HG02870 (cell line): ENCODE data around the gene TRIM16.
A peak's percentile ranks its signal among the peaks of the same experiment; 100 is the strongest.
"Not testable (repeated sequence)": the region's sequence is repeated elsewhere in the genome, so short reads cannot be mapped to it uniquely, and the experiment has no call there.

Source experiments
- ATAC-seq: cut with Tn5 transposase; IDR thresholded peaks from one replicate; pipeline ENCODE4 v1.9.1; 2021; ENCODE audit warnings: mild to moderate bottlenecking, moderate library complexity; ENCODE audit not compliant: unreplicated experiment

TRIM16 gene

GRCh38 chr17:15619331-15620058 is 64.6 kb downstream of the TRIM16 start, which contains the start of gene FBXW10B:
Gene FBXW10B (minus strand): TSS chr17:15619704. CDS start chr17:15619512, 192 bp downstream.
- not testable (repeated sequence) for ATAC-seq

DNA sequence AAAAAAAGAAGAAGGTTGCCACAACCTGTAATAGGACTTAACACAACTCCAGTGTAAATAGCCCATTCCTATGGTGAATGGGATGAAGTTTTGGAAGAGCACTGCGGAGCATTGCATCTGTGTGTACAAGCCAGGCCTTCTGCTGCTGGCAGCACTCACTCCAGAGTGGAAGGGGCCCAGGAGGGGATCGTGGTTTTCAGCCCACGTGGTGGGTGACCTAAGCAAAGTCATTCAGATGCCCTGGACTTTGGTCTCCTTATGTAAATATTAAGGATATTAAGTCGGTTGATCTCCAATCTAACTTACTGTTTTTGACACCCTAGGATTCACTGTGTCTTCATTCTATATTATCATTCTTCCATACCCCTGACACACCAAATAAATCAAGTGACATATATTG is 67.3 kb downstream of the TRIM16 start:
- not testable (repeated sequence) for ATAC-seq

DNA sequence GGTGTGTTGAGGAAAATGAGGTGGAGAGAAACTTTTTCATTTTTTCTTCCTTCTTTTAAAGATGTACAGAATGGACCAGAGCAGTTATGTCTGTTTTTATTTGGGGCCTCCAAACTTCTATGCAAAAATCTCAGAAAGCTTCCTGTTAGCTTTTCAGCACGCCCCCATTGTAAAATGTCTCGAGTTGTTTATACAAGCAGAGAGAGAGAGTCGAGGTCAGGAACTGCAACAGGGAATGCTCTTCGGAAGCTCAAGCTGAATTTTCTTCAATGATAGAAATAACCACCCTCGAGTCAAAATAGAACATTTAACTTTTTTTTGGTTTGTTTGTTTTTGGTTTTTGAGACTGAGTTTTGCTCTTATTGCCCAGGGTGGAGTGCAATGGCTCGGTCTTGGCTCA is 68.3 kb downstream of the TRIM16 start:
- not testable (repeated sequence) for ATAC-seq

DNA sequence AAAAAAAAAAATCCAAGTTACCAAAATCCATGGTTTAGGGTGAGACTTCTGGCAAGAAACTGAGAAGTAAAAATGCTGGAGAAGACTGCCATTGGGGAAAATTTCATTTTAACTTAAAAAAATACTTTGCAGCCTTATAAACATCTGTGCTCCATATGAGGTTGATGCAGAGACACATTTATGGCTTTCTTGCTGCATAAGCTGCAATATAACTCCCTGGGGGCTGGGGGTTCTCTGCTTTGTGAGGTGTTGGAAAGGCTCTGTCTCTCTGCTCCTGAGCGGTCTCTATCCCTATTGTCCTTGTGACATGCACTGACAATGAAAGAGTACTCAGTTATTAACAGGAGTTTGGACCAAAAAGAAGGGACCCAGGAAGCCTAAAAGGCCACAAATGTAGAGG is 71.0 kb downstream of the TRIM16 start:
- not testable (repeated sequence) for ATAC-seq

DNA sequence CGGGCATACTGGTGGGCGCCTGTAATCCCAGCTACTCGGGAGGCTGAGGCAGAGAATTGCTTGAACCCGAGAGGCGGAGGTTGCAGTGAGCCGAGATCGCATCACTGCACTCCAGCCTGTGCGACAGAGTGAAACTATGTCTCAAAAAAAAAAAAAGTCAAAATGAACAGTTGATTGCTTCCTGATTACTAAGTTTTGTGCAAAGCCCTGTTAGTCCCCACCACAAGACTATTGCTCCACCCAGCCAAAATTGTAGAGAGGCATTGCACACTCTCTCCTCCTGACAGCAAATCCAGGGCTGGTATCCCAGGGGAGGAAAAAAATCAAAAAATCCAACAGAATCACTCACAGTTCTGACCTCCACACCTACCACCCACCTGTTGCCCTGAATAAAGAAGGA is 91.2 kb downstream of the TRIM16 start:
- not testable (repeated sequence) for ATAC-seq

DNA sequence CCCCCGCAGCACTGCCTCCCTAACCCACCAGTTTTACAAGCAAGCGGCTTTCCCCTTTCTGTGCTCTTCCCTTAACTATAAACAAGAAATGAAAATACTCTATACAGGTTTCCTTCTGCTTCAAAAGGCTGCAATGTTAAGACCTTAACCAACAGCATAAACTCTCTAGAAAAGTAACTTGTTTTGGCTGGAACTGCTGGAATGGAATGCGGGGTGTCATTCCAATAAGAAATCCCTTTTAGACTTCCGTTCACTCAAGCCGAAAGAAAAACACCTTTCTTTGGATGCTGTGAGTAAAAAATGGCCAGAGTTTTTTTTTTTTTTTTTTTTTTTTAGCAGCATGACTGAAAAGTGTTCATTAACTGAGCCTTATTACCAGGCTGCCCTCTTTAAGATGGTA is 92.1 kb downstream of the TRIM16 start:
- not testable (repeated sequence) for ATAC-seq

DNA sequence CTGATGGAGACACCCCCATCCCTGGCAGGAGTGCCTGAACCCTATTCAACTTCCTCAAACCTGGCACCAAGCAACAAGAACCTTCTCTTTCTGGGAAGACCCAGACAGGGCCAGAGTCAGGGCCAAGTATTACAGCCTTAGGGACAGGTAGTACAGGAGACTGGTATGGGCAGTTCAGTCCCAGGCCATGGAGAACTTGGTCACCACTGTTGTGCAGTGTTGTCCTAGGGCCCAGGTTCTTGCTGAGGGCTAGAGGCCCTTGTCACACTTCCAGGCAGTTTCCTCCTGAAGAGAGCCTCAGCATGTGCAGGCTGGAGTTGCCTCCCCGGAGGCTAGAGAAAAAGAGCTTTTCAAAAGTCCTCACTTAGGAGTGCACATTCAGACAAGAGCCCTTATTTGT is 93.3 kb downstream of the TRIM16 start:
- ATAC-seq: not testable (repeated sequence)

DNA sequence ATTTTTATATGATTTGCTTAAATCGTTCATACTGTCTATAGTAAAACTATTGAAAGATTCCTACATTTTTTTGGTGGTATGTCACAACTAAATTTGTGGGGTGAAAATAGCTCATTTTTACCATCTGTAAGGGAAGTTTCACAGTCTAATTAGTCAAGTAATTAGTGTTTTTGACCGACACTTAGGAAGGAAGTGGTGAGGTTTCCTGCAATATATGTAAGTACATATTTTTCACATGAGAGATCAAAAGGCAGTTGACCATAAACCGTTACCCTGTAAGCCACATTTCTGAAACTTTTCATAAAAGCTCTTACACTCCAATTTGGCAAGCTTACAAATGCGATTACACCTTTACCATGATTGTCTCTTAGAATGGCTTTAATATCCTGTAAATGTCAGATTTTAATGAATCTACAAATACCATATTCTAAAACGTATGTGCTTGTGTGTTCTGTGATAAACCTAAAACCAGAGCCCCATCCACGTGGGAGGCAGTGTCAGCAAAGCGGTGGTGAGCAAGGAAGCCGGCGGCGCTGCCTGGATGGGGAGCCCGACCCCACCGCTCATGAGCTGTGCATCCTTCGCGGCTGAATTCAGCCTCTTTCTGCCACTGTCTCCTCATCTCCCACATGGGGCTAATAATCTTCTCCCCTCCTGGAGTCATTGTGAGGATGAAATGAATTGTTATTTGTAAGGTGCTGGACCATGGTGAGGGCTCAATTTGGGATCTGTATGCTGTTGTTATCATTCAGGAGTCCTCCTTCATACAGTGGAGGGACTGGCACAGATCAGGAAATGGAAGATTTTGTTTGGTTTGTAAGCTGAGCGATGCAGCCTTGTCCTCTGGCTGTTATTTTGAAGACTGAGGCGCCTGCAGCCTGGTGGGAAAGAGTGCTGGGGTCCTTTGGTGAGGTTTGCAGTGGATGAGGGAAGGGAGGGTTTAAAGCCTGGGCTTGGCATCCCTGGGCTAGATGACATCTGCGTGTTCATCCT is 94.3 kb downstream of the TRIM16 start:
- peak; percentile 61 for ATAC-seq

GRCh38 chr17:15588017-15588416 is 96.1 kb downstream of the TRIM16 start:
- not testable (repeated sequence) for ATAC-seq

DNA sequence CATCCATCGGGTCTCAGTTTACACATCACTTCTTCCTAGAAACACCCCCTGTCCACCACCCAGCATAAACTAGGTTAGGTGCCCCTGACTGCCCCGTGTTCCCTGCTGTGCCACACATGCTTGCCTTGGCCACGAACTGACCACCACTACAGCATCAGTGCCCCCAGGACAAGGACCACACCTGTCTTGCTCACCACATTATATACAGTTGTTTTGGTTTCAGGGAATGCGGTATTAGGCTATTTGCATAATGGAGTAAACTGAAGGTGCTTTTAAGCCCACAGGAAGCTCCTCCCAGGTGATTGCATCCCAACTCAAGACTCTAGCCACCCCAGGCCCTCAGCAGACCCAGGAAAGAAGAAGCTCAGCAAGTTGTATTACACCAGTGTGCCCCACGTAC is 100.8 kb downstream of the TRIM16 start:
- not testable (repeated sequence) for ATAC-seq

DNA sequence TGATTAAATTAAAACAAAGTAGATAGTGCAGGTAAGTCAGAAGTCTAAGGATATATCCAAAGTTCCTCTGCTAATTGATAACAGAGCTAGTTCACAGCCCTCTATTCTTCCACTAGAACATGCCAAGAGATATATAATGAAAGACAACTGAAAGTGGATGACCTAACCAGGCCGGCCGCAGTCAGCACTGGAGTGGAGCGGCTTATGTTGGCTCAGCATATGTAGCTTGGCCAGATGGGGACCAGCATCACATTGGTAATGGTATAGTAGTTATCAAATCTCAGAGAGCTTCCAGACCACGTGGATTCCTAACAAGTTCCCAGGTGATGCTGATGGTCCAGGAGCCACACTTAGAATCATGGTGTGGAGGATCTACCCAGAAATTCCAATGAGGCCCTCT is 102.6 kb downstream of the TRIM16 start:
- ATAC-seq: not testable (repeated sequence)
